Forelimb muscle (tissue), 1 donor: ENCODE results near the gene CLCA1. TPM values are rescaled to one million over a fixed set of nuclear protein-coding genes. Genes with fewer than 3 reads are reported as not detected.
"Not testable (repeated sequence)": the region's sequence is repeated elsewhere in the genome, so short reads cannot be mapped to it uniquely, and the experiment has no call there.

ENCODE experiments used
- DNase-seq: peaks from one replicate; pipeline ENCODE4 v3.0.0-alpha.2; 2013; ENCODE audit warnings: low read depth
- polyA plus RNA-seq: library from polyadenylated mRNA; unstranded; fragments of 120-200 nt; gene quantifications from one replicate; pipeline ENCODE4 v1.2.1, GENCODE V29; 2013; ENCODE audit not compliant: insufficient read length

CLCA1 gene
- polyA plus RNA-seq, 1 donor = not detected

GRCh38 chr1:86461482-86461881, 7.2 kb upstream of the CLCA1 start:
- no peak for DNase-seq

- DNase-seq = no peak
Observed at GRCh38 chr1:86464819-86465218, 3.9 kb upstream of the CLCA1 start.

GRCh38 chr1:86466109-86466844, 2.5 kb upstream of the CLCA1 start:
- DNase-seq = no peak

GRCh38 chr1:86466986-86467385, 1.7 kb upstream of the CLCA1 start:
- DNase-seq = no peak

GRCh38 chr1:86470859-86471258, 2.1 kb downstream of the CLCA1 start:
- DNase-seq = no peak

- DNase-seq = no peak
Observed at GRCh38 chr1:86471291-86471690, 2.6 kb downstream of the CLCA1 start.

GRCh38 chr1:86472152-86472551, 3.4 kb downstream of the CLCA1 start:
- no peak for DNase-seq

- DNase-seq = no peak
Observed at GRCh38 chr1:86472767-86473166, 4.0 kb downstream of the CLCA1 start.

GRCh38 chr1:86477256-86477655, 8.5 kb downstream of the CLCA1 start:
- no peak for DNase-seq

GRCh38 chr1:86477682-86478081, 9.0 kb downstream of the CLCA1 start:
- DNase-seq = no peak

GRCh38 chr1:86478416-86479156, 9.9 kb downstream of the CLCA1 start:
- no peak for DNase-seq

GRCh38 chr1:86481966-86482365, 13.2 kb downstream of the CLCA1 start:
- DNase-seq = no peak

GRCh38 chr1:86487131-86487810, 18.5 kb downstream of the CLCA1 start:
- peak; percentile 77 for DNase-seq

GRCh38 chr1:86487811-86488141, 19.0 kb downstream of the CLCA1 start:
- DNase-seq = no peak

- no peak for DNase-seq
Observed at GRCh38 chr1:86489242-86489878, 20.6 kb downstream of the CLCA1 start.

- DNase-seq = peak; percentile 79
Observed at GRCh38 chr1:86491171-86491950, 22.6 kb downstream of the CLCA1 start.

GRCh38 chr1:86498281-86498680, 29.6 kb downstream of the CLCA1 start:
- DNase-seq = no peak

- no peak for DNase-seq
Observed at GRCh38 chr1:86499987-86500593, 31.4 kb downstream of the CLCA1 start.

- DNase-seq = no peak
Observed at GRCh38 chr1:86500714-86501113, 32.0 kb downstream of the CLCA1 start.

- DNase-seq = not testable (repeated sequence)
Observed at GRCh38 chr1:86502125-86502646, 33.5 kb downstream of the CLCA1 start.
